ENCODE data around the gene BEST4. TPM values are rescaled to one million over a fixed set of nuclear protein-coding genes. Genes with fewer than 3 reads are reported as not detected.
A peak's percentile ranks its signal among the peaks of the same experiment; 100 is the strongest.

Gene BEST4
- total and polyA plus RNA-seq, 2 donors (not counting 1 experiment from before 2014, with no cell fraction given) = 0.30 to 1.3 TPM

- peak overlapping the region; percentile 27 for H2AFZ ChIP-seq (ENCODE audit: insufficient read depth, low read depth, low read length, poor library complexity, severe bottlenecking)
- ATAC-seq (ENCODE audit: low read depth) (no peak), DNase-seq (peak; percentile 60)
- peaks cover 0 to 6% of the 10 kb centered on the region in 2 experiments for H3K36me3 ChIP-seq (replicated peaks in 1 of 2; ENCODE audit: control extremely low read depth in 1 of 2, control insufficient read depth in 1 of 2, extremely low read depth in 1 of 2, insufficient read depth in 2 of 2, low read length in 1 of 2)
- no peaks in the 10 kb centered on the region for H4K20me1 ChIP-seq (ENCODE audit: control insufficient read depth, insufficient read depth, low read length, poor library complexity, severe bottlenecking)
- no peak overlapping the region for H3K4me3 ChIP-seq (ENCODE audit: control extremely low read depth in 1 of 5, extremely low read depth in 1 of 5, insufficient read depth in 1 of 5, low read depth in 2 of 5, low read length in 4 of 5)
- Mint-ChIP-seq H3K4me3 (peak overlapping the region; percentile 54), H3K4me1 (peaks cover 67% of the 10 kb centered on the region), H3K27me3 (no peaks in the 10 kb centered on the region), H3K9me3 (ENCODE audit: insufficient read depth) (no peaks in the 10 kb centered on the region), H3K27ac (peak overlapping the region; percentile 99)
- H3K9me3 ChIP-seq (ENCODE audit: control extremely low read depth in 1 of 3, control insufficient read depth in 2 of 3, insufficient read depth in 1 of 3, low read length in 2 of 3) = peaks cover 0 to 3% (median 0%) of the 10 kb centered on the region in 3 donors
- no peaks in the 10 kb centered on the region for H3K27me3 ChIP-seq (replicated peaks in 1 of 4; ENCODE audit: control extremely low read depth in 1 of 4, control insufficient read depth in 3 of 4, insufficient read depth in 4 of 4, low read length in 3 of 4)
- ChIA-PET POLR2A (interaction anchor here (0.6 to 4.3 kb wide), 7 partner anchors 9 to 97 kb away, joined by 3 to 59 read pairs (median 10); partner anchors contain the start of gene PLK3), CTCF (interaction anchor here (0.6 to 3.9 kb wide), 7 partner anchors 8 to 493 kb away, joined by 3 to 40 read pairs (median 8); partner anchors contain the start of genes PLK3 and RNU5D-1)
- peak overlapping the region; percentile 68 for H3K4me2 ChIP-seq (replicated peaks; ENCODE audit: low read depth, low read length, poor library complexity, severe bottlenecking)
- no peak for TF ChIP-seq CTCF (IDR thresholded peaks at IDR 0.05)
- no peak for TF ChIP-seq EZH2 (IDR thresholded peaks at IDR 0.05; ENCODE audit: borderline replicate concordance, insufficient read depth, low read depth, low read length, poor library complexity, severe bottlenecking)
- WGBS (ENCODE audit: insufficient coverage) = 39% methylated on average over 7 of the region's 12 CpGs
- peaks cover 50 to 68% of the 10 kb centered on the region in 2 donors for H3K4me1 ChIP-seq (ENCODE audit: control insufficient read depth in 2 of 2, insufficient read depth in 2 of 2, low read length in 2 of 2)
- intact Hi-C loops (cut with micrococcal nuclease) = no loop called here
- no peaks in the 10 kb centered on the region for H3K79me2 ChIP-seq (ENCODE audit: control insufficient read depth, insufficient read depth, low read length)
- H3K9ac ChIP-seq (ENCODE audit: low read length) = no peak overlapping the region
- peak overlapping the region; percentile 91 to 95 for H3K27ac ChIP-seq (ENCODE audit: low read length in 2 of 2)
Observed at GRCh38 chr1:44810101-44810761, 22.3 kb upstream of the BEST4 start.
